HG03520 (cell line): ENCODE data around the gene DDX1.
A peak's percentile ranks its signal among the peaks of the same experiment; 100 is the strongest.
"Not testable (repeated sequence)": the region's sequence is repeated elsewhere in the genome, so short reads cannot be mapped to it uniquely, and the experiment has no call there.

ENCODE experiments used
- ATAC-seq: cut with Tn5 transposase; IDR thresholded peaks from one replicate; pipeline ENCODE4 v1.9.1; 2021; ENCODE audit warnings: mild to moderate bottlenecking, moderate library complexity; ENCODE audit not compliant: unreplicated experiment

The DDX1 gene

GRCh38 chr2:15591692-15592463, at the start of gene DDX1:
Gene DDX1 (plus strand): TSS chr2:15591868. CDS start chr2:15591934, 66 bp downstream.
- ATAC-seq: peak; percentile 94

GRCh38 chr2:15542269-15542668, 49.4 kb upstream of the DDX1 start:
- ATAC-seq: not testable (repeated sequence)

GRCh38 chr2:15543053-15543452, 48.6 kb upstream of the DDX1 start:
- no peak for ATAC-seq

GRCh38 chr2:15543541-15543940, 48.1 kb upstream of the DDX1 start:
- no peak for ATAC-seq

GRCh38 chr2:15544227-15544626, 47.4 kb upstream of the DDX1 start:
- ATAC-seq: no peak

GRCh38 chr2:15546297-15547098, 45.2 kb upstream of the DDX1 start:
- no peak for ATAC-seq

- no peak for ATAC-seq
These were observed 44.4 kb upstream of the DDX1 start for GRCh38 chr2:15547115-15547876.

GRCh38 chr2:15548974-15549373, 42.7 kb upstream of the DDX1 start:
- ATAC-seq: no peak

- no peak for ATAC-seq
These were observed 38.1 kb upstream of the DDX1 start for GRCh38 chr2:15553519-15553918.

GRCh38 chr2:15553951-15554350, 37.7 kb upstream of the DDX1 start:
- ATAC-seq: no peak

GRCh38 chr2:15554525-15555218, 37.0 kb upstream of the DDX1 start:
- no peak for ATAC-seq

GRCh38 chr2:15555760-15556193, 35.9 kb upstream of the DDX1 start:
- ATAC-seq: no peak

- no peak for ATAC-seq
These were observed 35.2 kb upstream of the DDX1 start for GRCh38 chr2:15556311-15556930.

- ATAC-seq: no peak
These were observed 33.8 kb upstream of the DDX1 start for GRCh38 chr2:15557887-15558311.

- no peak for ATAC-seq
These were observed 32.1 kb upstream of the DDX1 start for GRCh38 chr2:15559379-15560139.

- ATAC-seq: peak; percentile 35
These were observed 31.3 kb upstream of the DDX1 start for GRCh38 chr2:15560140-15560987.

GRCh38 chr2:15560988-15561573, 30.6 kb upstream of the DDX1 start, which contains the start of gene NBAS:
Gene NBAS (minus strand): TSS chr2:15561334. CDS start chr2:15561304, 30 bp downstream.
- ATAC-seq: peak; percentile 67
